Endothelial cell of umbilical vein (primary cell): Measurements from ENCODE around the gene CNKSR3. TPM values are rescaled to one million over a fixed set of nuclear protein-coding genes. Genes with fewer than 3 reads are reported as not detected.

Experiments used
- BruUV-seq: library from RNA; stranded (reverse); fragments of 400-500 nt; replicated peaks from 2 replicates; lab custom pipeline; 2021; lab: Mats Ljungman, UMichigan
- CTCF ChIA-PET: fragments of 300-600, 350-600 bp; sonication (Branson Sonifier 250); formaldehyde crosslinking; loops from one replicate; lab custom pipeline; 2021; ENCODE audit warnings: antibody characterized with exemption, inconsistent platforms; lab: Charles Lee
- POLR2A ChIA-PET: fragments of 300-600, 350-600 bp; sonication (Branson Sonifier 250); formaldehyde crosslinking; loops from one replicate; lab custom pipeline; 2021; ENCODE audit warnings: antibody characterized with exemption, inconsistent platforms; lab: Charles Lee
- DNase-seq: peaks from one replicate; pipeline ENCODE4 v3.0.0-alpha.2; 2011; ENCODE audit warnings: low read depth, low spot score
- FAIRE-seq: peaks from 2 replicates; lab custom pipeline; 2011; peaks lifted over from hg19 to GRCh38; lab: Jason Lieb, UNC
- H2AFZ ChIP-seq: 2 replicates; pipeline ENCODE4 v1.6.0; 2012; ENCODE audit warnings: low read depth, low read length, control low read depth, inconsistent platforms
- H3K27ac ChIP-seq: 2 replicates; pipeline ENCODE4 v1.5.1; 2011; ENCODE audit warnings: low read depth, mild to moderate bottlenecking, control low read depth, low read length, moderate library complexity; ENCODE audit not compliant: insufficient read depth
- H3K27me3 ChIP-seq, 2 experiments: 2 replicates each; pipeline versions ENCODE4 v1.6.0 to v1.6.1; 2011; ENCODE audit warnings: low read length in 2 of 2, mixed read lengths in 1 of 2; ENCODE audit not compliant: control insufficient read depth in 2 of 2, insufficient read depth in 2 of 2
- H3K36me3 ChIP-seq, 2 experiments: 2 replicates in 1 of 2; 3 replicates in 1 of 2; pipeline ENCODE4 v1.5.1; 2011; ENCODE audit warnings: low read length in 2 of 2, mild to moderate bottlenecking in 1 of 2, moderate library complexity in 1 of 2; ENCODE audit not compliant: control insufficient read depth in 2 of 2, insufficient read depth in 2 of 2; ENCODE audit errors: extremely low read depth in 1 of 2
- H3K4me1 ChIP-seq: 3 replicates; pipeline ENCODE4 v1.5.1; 2011; ENCODE audit warnings: mild to moderate bottlenecking, low read length; ENCODE audit not compliant: control insufficient read depth, insufficient read depth; ENCODE audit errors: extremely low read depth
- H3K4me2 ChIP-seq: 2 replicates; pipeline ENCODE4 v1.6.1; 2011; ENCODE audit warnings: low read length, control low read depth, mixed read lengths; ENCODE audit not compliant: insufficient read depth
- H3K4me3 ChIP-seq, 3 experiments: fragments of 200-600 bp in 1 of 3; sonication (generic), shearing (Covaris generic) in 1 of 3; replicated peaks in 1 of 3; 2 replicates each; pipeline ENCODE4 v1.5.1; 2011 to 2016; ENCODE audit warnings: control low read depth in 3 of 3, low read length in 3 of 3, mild to moderate bottlenecking in 2 of 3, inconsistent platforms in 1 of 3, low read depth in 1 of 3, moderate library complexity in 1 of 3; ENCODE audit not compliant: insufficient read depth in 1 of 3
- H3K79me2 ChIP-seq: 2 replicates; pipeline ENCODE4 v1.6.0; 2012; ENCODE audit warnings: low read length, inconsistent platforms; ENCODE audit not compliant: control insufficient read depth, insufficient read depth
- H3K9ac ChIP-seq: replicated peaks from 2 replicates; pipeline ENCODE3; 2011; ENCODE audit warnings: low read length, control low read depth; ENCODE audit not compliant: insufficient read depth; ENCODE audit errors: extremely low read depth
- H3K9me1 ChIP-seq: replicated peaks from 3 replicates; pipeline ENCODE4 v1.6.0; 2011; ENCODE audit warnings: mild to moderate bottlenecking, low read length; ENCODE audit not compliant: control insufficient read depth, insufficient read depth; ENCODE audit errors: extremely low read depth
- H3K9me3 ChIP-seq: replicated peaks from 2 replicates; pipeline ENCODE4 v1.5.1; 2012; ENCODE audit warnings: low read length, inconsistent platforms; ENCODE audit not compliant: control insufficient read depth, insufficient read depth
- H4K20me1 ChIP-seq: replicated peaks from 2 replicates; pipeline ENCODE3; 2011; ENCODE audit warnings: mild to moderate bottlenecking, low read length; ENCODE audit not compliant: control insufficient read depth, insufficient read depth; ENCODE audit errors: extremely low read depth
- CTCF ChIP-seq, 2 donors: IDR thresholded peaks; 1 replicate in 1 of 2; 2 replicates in 1 of 2; pipeline ENCODE4 v1.5.1; 2011; ENCODE audit warnings: low read length in 2 of 2, mild to moderate bottlenecking in 2 of 2, moderate library complexity in 2 of 2, control low read depth in 1 of 2, inconsistent platforms in 1 of 2, low read depth in 1 of 2; ENCODE audit not compliant: insufficient read depth in 1 of 2; ENCODE audit errors: extremely low read depth in 1 of 2
- EZH2 ChIP-seq: IDR thresholded peaks from 2 replicates; pipeline ENCODE4 v1.6.1; 2012; ENCODE audit warnings: borderline replicate concordance, low read depth, mild to moderate bottlenecking, moderate library complexity, low read length, inconsistent platforms; ENCODE audit not compliant: severe bottlenecking
- FOS ChIP-seq: IDR thresholded peaks from 2 replicates; pipeline ENCODE4 v1.6.1; 2011; ENCODE audit warnings: mild to moderate bottlenecking, low read length, moderate library complexity, borderline replicate concordance; ENCODE audit not compliant: insufficient read depth
- GATA2 ChIP-seq: IDR thresholded peaks from 2 replicates; pipeline ENCODE4 v1.7.0; 2011; ENCODE audit warnings: low read depth, mild to moderate bottlenecking, moderate library complexity, mixed read lengths, low read length; ENCODE audit not compliant: insufficient read length, insufficient read depth
- JUN ChIP-seq: IDR thresholded peaks from 2 replicates; pipeline ENCODE4 v1.6.1; 2011; ENCODE audit warnings: borderline replicate concordance, low read depth; ENCODE audit not compliant: insufficient read length, insufficient read depth
- MAX ChIP-seq: IDR thresholded peaks from 2 replicates; pipeline ENCODE4 v1.6.1; 2011; ENCODE audit not compliant: insufficient read depth, insufficient read length
- MYC ChIP-seq: IDR thresholded peaks from one replicate; pipeline ENCODE4 v1.6.1; 2011; ENCODE audit warnings: mild to moderate bottlenecking, low read depth, low read length
- POLR2A ChIP-seq: IDR thresholded peaks from 2 replicates; pipeline ENCODE4 v1.6.1; 2012; ENCODE audit warnings: low read depth, mild to moderate bottlenecking, control low read depth, low read length
- POLR2AphosphoS5 ChIP-seq: IDR thresholded peaks from 2 replicates; pipeline ENCODE4 v1.6.1; 2012; ENCODE audit warnings: low read depth, mild to moderate bottlenecking, control low read depth, low read length, moderate library complexity; ENCODE audit not compliant: insufficient read depth
- dilution Hi-C: fragments of 300-500 bp; cut with MboI; formaldehyde crosslinking; loops from one replicate; pipeline ENCODE4 v1.15.0; 2019; ENCODE audit warnings: low sequenced_read_pairs; ENCODE audit not compliant: extremely low pct_ligation_motif_present
- intact Hi-C: fragments of 100-400 bp; cut with micrococcal nuclease; formaldehyde crosslinking; loops from one replicate; pipeline ENCODE4 v1.10.0; 2022
- polyA plus RNA-seq, 4 experiments: library from polyadenylated mRNA; depleted of rRNA in 3 of 4; stranded (reverse) in 3 of 4; unstranded in 1 of 4; fragments of >200 nt; gene quantifications; 2 replicates each; pipeline versions ENCODE4 v1.2.1 to v1.2.3, GENCODE V29; 2011 to 2012; ENCODE audit warnings: missing spikeins in 1 of 4
- total RNA-seq: library from RNA; stranded (reverse); gene quantifications from 2 replicates; pipeline ENCODE4 v1.2.3, GENCODE V29; 2021

CNKSR3 gene
- total and polyA plus RNA-seq, 2 donors (not counting 3 experiments of a cell fraction or from before 2014, with no cell fraction given) = 2.3 to 15.6 TPM

GRCh38 chr6:154536999-154537398 is 26.5 kb upstream of the CNKSR3 start:
- Histone ChIP-seq H3K36me3 (no peaks in the 10 kb centered on the region), H3K27ac (no peak overlapping the region), H3K4me3 (no peak overlapping the region), H2AFZ (no peak overlapping the region), H3K9ac (no peak overlapping the region), H4K20me1 (no peaks in the 10 kb centered on the region), H3K4me2 (no peak overlapping the region), H3K4me1 (peaks cover 2% of the 10 kb centered on the region), H3K27me3 (peaks cover 0 to 2% of the 10 kb centered on the region in 2 experiments), H3K9me1 (no peaks in the 10 kb centered on the region), H3K9me3 (no peaks in the 10 kb centered on the region), H3K79me2 (no peaks in the 10 kb centered on the region)
- DNase-seq = no peak
- no TSS peak for BruUV-seq
- POLR2A ChIA-PET = no interaction called here
- intact Hi-C loops (no loop called here), dilution Hi-C loops (no loop called here)
- FAIRE-seq = no peak
- TF ChIP-seq POLR2A = no peak
- TF ChIP-seq JUN = no peak
- no peak for TF ChIP-seq EZH2
- no peak for TF ChIP-seq GATA2
- TF ChIP-seq POLR2AphosphoS5 = no peak
- TF ChIP-seq MAX = no peak
- no peak for TF ChIP-seq MYC
- TF ChIP-seq FOS = no peak
- TF ChIP-seq CTCF (IDR thresholded peaks at IDR 0.05; ENCODE audit: extremely low read depth in 1 of 2, insufficient read depth in 1 of 2, low read depth in 1 of 2, low read length in 2 of 2) = no peak
- CTCF ChIA-PET = interaction anchor here (1.0 kb wide), 1 partner anchor 37 kb away, joined by 3 read pairs; no protein-coding TSS in a partner anchor
